Neural cell (in vitro differentiated cells): ENCODE measurements around the gene IGLL5.

Experiments used
- EP300 ChIP-seq: fragments of 450-650 bp; conservative IDR thresholded peaks from 2 replicates; pipeline ENCODE4 v1.6.1; 2014; ENCODE audit warnings: antibody characterized with exemption, mild to moderate bottlenecking, moderate library complexity; ENCODE audit not compliant: poor library complexity, severe bottlenecking
- EZH2 ChIP-seq: fragments of 200-600, 300-800 bp; shearing (Covaris generic), sonication (generic); IDR thresholded peaks from 2 replicates; pipeline ENCODE4 v1.6.1; 2014; ENCODE audit warnings: antibody characterized with exemption, low read length, borderline replicate concordance, mild to moderate bottlenecking; ENCODE audit not compliant: insufficient read depth, poor library complexity, severe bottlenecking
- MXI1 ChIP-seq: fragments of 450-650 bp; conservative IDR thresholded peaks from 2 replicates; pipeline ENCODE4 v1.6.1; 2014; ENCODE audit warnings: antibody characterized with exemption, mild to moderate bottlenecking; ENCODE audit not compliant: poor library complexity, severe bottlenecking
- POLR2AphosphoS5 ChIP-seq: IDR thresholded peaks from 2 replicates; pipeline ENCODE4 v1.6.1; 2012
- SMC3 ChIP-seq: fragments of 450-650 bp; conservative IDR thresholded peaks from 2 replicates; pipeline ENCODE4 v1.6.1; 2014; ENCODE audit warnings: antibody characterized with exemption, mild to moderate bottlenecking, moderate library complexity; ENCODE audit not compliant: poor library complexity
- TF ChIP-seq, protein P1 (sequence below): fragments of 450-650 bp; IDR thresholded peaks from 2 replicates; pipeline ENCODE4 v1.5.1; 2014; ENCODE audit warnings: antibody characterized with exemption, mild to moderate bottlenecking, moderate library complexity; ENCODE audit not compliant: poor library complexity, severe bottlenecking

DNA sequence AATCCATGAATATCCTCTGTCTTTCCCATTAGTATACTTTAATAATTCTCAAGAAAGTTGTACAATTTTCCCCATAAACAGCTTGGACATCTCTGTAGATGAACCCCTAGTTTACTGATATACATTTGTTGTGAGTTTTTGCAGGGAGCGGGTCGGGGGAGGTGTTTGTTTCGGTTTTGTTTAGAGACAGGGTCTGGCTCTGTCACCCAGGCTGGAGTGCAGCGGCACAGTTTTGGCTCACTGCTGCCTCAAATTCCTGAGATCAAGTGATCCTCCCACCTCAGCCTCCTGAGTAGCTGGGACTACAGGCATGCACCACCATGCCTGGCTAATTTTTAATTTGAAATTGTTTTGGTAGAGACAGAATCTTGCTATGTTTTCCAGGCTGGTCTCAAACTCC, 57.6 kb downstream of the IGLL5 start:
- TF ChIP-seq, protein P1, sequence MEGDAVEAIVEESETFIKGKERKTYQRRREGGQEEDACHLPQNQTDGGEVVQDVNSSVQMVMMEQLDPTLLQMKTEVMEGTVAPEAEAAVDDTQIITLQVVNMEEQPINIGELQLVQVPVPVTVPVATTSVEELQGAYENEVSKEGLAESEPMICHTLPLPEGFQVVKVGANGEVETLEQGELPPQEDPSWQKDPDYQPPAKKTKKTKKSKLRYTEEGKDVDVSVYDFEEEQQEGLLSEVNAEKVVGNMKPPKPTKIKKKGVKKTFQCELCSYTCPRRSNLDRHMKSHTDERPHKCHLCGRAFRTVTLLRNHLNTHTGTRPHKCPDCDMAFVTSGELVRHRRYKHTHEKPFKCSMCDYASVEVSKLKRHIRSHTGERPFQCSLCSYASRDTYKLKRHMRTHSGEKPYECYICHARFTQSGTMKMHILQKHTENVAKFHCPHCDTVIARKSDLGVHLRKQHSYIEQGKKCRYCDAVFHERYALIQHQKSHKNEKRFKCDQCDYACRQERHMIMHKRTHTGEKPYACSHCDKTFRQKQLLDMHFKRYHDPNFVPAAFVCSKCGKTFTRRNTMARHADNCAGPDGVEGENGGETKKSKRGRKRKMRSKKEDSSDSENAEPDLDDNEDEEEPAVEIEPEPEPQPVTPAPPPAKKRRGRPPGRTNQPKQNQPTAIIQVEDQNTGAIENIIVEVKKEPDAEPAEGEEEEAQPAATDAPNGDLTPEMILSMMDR = no peak
- TF ChIP-seq POLR2AphosphoS5 (no peak), SMC3 (no peak), EZH2 (no peak), MXI1 (no peak), EP300 (no peak)
